ENCODE results near the gene ZBTB16.

DNA sequence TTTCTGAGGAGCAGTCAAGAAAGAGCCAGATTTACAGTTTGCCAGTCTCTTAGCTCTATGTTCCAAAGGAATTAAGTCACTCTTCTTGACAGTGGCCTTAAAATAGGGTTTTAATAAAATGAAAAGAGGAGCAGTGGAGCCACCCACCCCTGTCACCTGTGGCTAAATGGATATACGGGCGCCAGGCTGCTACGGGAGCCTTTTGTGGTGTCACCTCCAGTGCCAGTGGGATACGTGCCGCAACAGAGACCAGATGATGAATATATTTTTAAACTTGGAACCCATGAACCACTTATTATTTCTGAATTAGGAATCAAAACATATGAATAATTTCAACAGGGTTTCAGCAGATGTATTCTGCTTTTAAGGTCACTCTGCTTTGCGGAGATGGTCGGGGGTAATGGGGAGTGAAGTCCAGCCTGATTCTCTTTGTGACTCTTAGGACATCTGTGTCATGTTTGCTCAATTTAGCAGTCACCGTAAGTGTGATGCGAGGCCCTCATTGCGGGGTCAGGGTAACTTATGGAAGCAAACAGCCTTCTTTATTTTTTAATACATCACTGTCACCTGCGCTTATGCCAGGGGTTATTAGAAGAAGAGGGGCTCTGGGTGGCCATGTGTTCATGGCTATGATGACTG lies 64.3 kb downstream of the ZBTB16 start:
- TF ChIP-seq, protein P1, sequence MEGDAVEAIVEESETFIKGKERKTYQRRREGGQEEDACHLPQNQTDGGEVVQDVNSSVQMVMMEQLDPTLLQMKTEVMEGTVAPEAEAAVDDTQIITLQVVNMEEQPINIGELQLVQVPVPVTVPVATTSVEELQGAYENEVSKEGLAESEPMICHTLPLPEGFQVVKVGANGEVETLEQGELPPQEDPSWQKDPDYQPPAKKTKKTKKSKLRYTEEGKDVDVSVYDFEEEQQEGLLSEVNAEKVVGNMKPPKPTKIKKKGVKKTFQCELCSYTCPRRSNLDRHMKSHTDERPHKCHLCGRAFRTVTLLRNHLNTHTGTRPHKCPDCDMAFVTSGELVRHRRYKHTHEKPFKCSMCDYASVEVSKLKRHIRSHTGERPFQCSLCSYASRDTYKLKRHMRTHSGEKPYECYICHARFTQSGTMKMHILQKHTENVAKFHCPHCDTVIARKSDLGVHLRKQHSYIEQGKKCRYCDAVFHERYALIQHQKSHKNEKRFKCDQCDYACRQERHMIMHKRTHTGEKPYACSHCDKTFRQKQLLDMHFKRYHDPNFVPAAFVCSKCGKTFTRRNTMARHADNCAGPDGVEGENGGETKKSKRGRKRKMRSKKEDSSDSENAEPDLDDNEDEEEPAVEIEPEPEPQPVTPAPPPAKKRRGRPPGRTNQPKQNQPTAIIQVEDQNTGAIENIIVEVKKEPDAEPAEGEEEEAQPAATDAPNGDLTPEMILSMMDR (IDR thresholded peaks at IDR 0.05) = no peak
- no peak for TF ChIP-seq POLR2AphosphoS5 (IDR thresholded peaks at IDR 0.05)
- TF ChIP-seq POLR2A (IDR thresholded peaks at IDR 0.05) = no peak

Data from stomach (tissue), 4 donors.